Motor neuron (in vitro differentiated cells): ENCODE measurements around the gene VCPKMT. TPM values are rescaled to one million over a fixed set of nuclear protein-coding genes. Genes with fewer than 3 reads are reported as not detected.
"Not testable (repeated sequence)": the region's sequence is repeated elsewhere in the genome, so short reads cannot be mapped to it uniquely, and the experiment has no call there.

Experiments
- ATAC-seq, 8 experiments: fragments of 200-7000 bp; cut with Tn5 transposase; replicated peaks in 6 of 8; 2 replicates each; pipeline ENCODE4 v1.8.0; 2021; ENCODE audit warnings: mild to moderate bottlenecking in 8 of 8, moderate library complexity in 8 of 8
- H3K27ac ChIP-seq, 2 donors: fragments of 250-450 bp; sonication (Bioruptor Pico); 2 replicates each; pipeline ENCODE4 v1.9.0; 2021; ENCODE audit warnings: antibody characterized with exemption in 2 of 2, mild to moderate bottlenecking in 2 of 2, moderate library complexity in 1 of 2
- H3K4me1 ChIP-seq, 2 donors: fragments of 250-450 bp; sonication (Bioruptor Pico); replicated peaks in 1 of 2; 2 replicates each; pipeline ENCODE4 v1.6.1; 2021; ENCODE audit warnings: antibody characterized with exemption in 2 of 2, mild to moderate bottlenecking in 2 of 2, moderate library complexity in 1 of 2
- H3K4me3 ChIP-seq, 5 donors: fragments of 250-450 bp; sonication (Bioruptor Pico); 2 replicates each; pipeline ENCODE4 v1.9.0; 2021; ENCODE audit warnings: antibody characterized with exemption in 5 of 5, mild to moderate bottlenecking in 5 of 5, moderate library complexity in 4 of 5
- WGBS, 10 experiments: fragments of 450-650 bp; shearing (Covaris generic); methylation state at CpG; one replicate each; pipeline ENCODE4 v1.0.0; 2022; 5-methylcytosine and 5-hydroxymethylcytosine counted together
- in situ Hi-C, 9 experiments: fragments of 400-800 bp; cut with MboI; loops; one replicate each; pipeline ENCODE4 v1.15.0; 2021; ENCODE audit warnings: low sequenced_read_pairs in 9 of 9, low pct_unique_long_range_greater_than_20kb in 2 of 9; ENCODE audit not compliant: unreplicated experiment in 9 of 9
- total RNA-seq, 8 experiments: library from RNA; unstranded; fragments of 300-600 nt; gene quantifications; 2 replicates each; pipeline versions ENCODE4 v1.2.3 to v1.2.4, GENCODE V29; 2022

The VCPKMT gene
- total RNA-seq, 8 experiments from 2014 or later = 9.2 to 12.3 (median 10.7) TPM

GRCh38 chr14:50073663-50074062 is 42.7 kb downstream of the VCPKMT start:
- ATAC-seq, in situ Hi-C loops: not testable (repeated sequence)
- no CpG with 5 or more reads among the region's 32 CpGs for WGBS, 10 experiments

GRCh38 chr14:50072395-50072794 is 44.0 kb downstream of the VCPKMT start:
- Histone ChIP-seq H3K27ac (no peak overlapping the region), H3K4me3 (no peak overlapping the region), H3K4me1 (no peaks in the 10 kb centered on the region)
- WGBS, 10 experiments = 0 to 88% (median 20%) methylated on average over 1 of the region's 1 CpG; no CpG with 5 or more reads in 5 of the 10 experiments
- in situ Hi-C loops = no loop called here
- ATAC-seq = peak in 2 of 8 experiments; percentile 70 to 72

More at GRCh38 chr14:50073663-50074062, 42.7 kb downstream of the VCPKMT start:
- not testable (repeated sequence) for H3K27ac ChIP-seq, H3K4me3 ChIP-seq, H3K4me1 ChIP-seq

DNA sequence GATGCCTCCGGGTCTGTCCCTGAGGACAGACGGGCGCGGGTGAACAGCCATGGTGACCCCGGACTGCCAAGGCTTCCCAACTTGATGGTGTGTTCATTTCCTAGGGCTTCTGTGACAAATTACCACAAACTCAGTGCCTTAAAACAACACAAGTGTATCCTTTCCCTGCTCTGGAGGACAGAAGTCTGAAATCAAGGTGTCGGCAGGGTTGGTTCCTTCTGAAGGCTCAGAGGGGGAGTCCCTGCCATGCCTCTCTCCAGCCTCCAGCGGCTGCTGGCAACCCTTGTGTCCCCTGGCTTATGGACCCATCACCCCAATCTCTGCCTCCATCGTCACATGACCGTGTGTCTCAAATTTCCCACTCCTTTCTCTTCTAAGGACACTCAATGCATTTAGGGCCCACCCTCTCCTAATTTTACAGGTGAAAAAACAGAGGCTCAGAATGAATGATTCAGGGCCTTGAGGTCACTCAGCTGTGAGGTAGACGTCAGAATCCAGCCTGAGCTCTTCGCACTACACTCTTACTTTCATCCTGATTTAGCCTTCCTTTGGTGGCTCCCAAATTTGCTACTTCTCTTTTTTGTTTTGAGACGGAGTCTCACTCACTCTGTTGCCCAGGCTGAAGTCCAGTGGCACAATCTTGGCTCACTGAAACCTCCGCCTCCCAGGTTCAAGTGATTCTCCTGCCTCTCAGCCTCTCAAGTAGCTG is 45.4 kb downstream of the VCPKMT start:
- Histone ChIP-seq H3K27ac (no peak overlapping the region), H3K4me3 (no peak overlapping the region), H3K4me1 (no peaks in the 10 kb centered on the region)
- in situ Hi-C loops = no loop called here
- ATAC-seq = no peak
- 0 to 100% (median 90%) methylated on average over 1 to 8 of the region's 13 CpGs; no CpG with 5 or more reads in 3 of the 10 experiments for WGBS, 10 experiments

GRCh38 chr14:50070230-50070629 is 46.1 kb downstream of the VCPKMT start:
- in situ Hi-C loops = no loop called here
- WGBS, 10 experiments = 0 to 100% (median 90%) methylated on average over 1 to 3 of the region's 3 CpGs; no CpG with 5 or more reads in 5 of the 10 experiments
- Histone ChIP-seq H3K4me3 (no peak overlapping the region), H3K4me1 (no peaks in the 10 kb centered on the region), H3K27ac (no peak overlapping the region)
- no peak for ATAC-seq

DNA sequence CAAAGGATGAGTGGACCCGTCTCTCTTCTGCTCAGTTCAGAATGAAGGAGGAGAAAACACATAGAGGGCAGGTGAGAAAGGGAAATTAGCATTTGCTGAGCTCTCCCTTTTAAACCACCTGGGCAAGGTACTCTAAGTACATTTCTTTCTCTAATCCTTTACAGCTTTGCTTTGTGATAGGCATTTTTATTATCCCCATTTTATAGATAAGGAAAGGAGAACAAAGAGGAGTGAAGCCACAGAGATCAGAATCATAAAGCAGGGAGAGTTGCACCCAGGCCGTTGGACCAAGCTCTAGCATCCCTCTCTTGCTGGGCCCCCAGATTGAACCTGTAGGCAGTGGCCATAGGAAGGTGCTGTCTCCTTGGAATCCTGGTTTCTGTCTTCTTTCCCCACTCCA is 47.0 kb downstream of the VCPKMT start:
- WGBS, 10 experiments = 40 to 100% (median 82%) methylated on average over 1 to 2 of the region's 2 CpGs
- in situ Hi-C loops = no loop called here
- ATAC-seq = no peak
- Histone ChIP-seq H3K27ac (no peak overlapping the region), H3K4me1 (no peaks in the 10 kb centered on the region), H3K4me3 (no peak overlapping the region)

DNA sequence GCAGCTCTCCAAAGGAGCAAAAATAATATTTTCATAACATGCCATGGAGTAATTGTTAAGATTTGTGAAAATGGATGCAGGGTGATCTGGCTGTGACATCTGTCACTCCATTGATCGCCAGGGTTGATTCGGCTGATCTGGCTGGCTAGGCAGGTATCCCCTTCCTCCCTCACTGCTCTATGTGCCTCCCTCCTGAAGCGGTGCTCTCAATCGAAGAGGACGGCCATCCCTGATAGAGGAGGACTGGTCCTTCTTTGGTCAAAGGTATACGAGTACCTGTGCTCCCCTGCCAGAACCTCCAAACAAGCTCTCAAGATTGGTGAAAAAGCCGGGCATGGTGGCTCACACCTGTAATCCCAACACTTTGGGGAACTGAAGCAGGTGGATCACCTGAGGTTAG is 47.9 kb downstream of the VCPKMT start:
- ATAC-seq = no peak
- no peaks in the 10 kb centered on the region for H3K4me1 ChIP-seq
- H3K4me3 ChIP-seq = no peak overlapping the region
- WGBS, 10 experiments = 78 to 100% (median 92%) methylated on average over 1 to 6 of the region's 7 CpGs; no CpG with 5 or more reads in 3 of the 10 experiments
- in situ Hi-C loops = no loop called here
- H3K27ac ChIP-seq = no peak overlapping the region

GRCh38 chr14:50067723-50068495 is 48.5 kb downstream of the VCPKMT start:
- in situ Hi-C loops = no loop called here
- Histone ChIP-seq H3K4me3 (no peak overlapping the region), H3K27ac (no peak overlapping the region), H3K4me1 (peaks cover 0 to under 1% of the 10 kb centered on the region in 2 donors)
- WGBS, 10 experiments = 70 to 100% (median 95%) methylated on average over 2 to 7 of the region's 8 CpGs; no CpG with 5 or more reads in 2 of the 10 experiments
- ATAC-seq = peak in 3 of 8 experiments; percentile 9 to 75 (median 31)

GRCh38 chr14:50065583-50065982 is 50.8 kb downstream of the VCPKMT start:
- Histone ChIP-seq H3K4me3 (no peak overlapping the region), H3K27ac (no peak overlapping the region), H3K4me1 (peaks cover 11 to 18% of the 10 kb centered on the region in 2 donors)
- 73 to 100% (median 86%) methylated on average over 1 to 3 of the region's 3 CpGs; no CpG with 5 or more reads in 2 of the 10 experiments for WGBS, 10 experiments
- in situ Hi-C loops = no loop called here
- ATAC-seq = no peak

GRCh38 chr14:50064993-50065392 is 51.4 kb downstream of the VCPKMT start:
- H3K4me1 ChIP-seq = peaks cover 11 to 18% of the 10 kb centered on the region in 2 donors
- in situ Hi-C loops = no loop called here
- ATAC-seq = peak in 2 of 8 experiments; percentile 67 to 73
- no peak overlapping the region for H3K27ac ChIP-seq
- 18 to 88% (median 79%) methylated on average over 1 to 4 of the region's 4 CpGs; no CpG with 5 or more reads in 1 of the 10 experiments for WGBS, 10 experiments
- no peak overlapping the region for H3K4me3 ChIP-seq

- Histone ChIP-seq H3K27ac (no peak overlapping the region), H3K4me1 (peaks cover 11 to 18% of the 10 kb centered on the region in 2 donors), H3K4me3 (no peak overlapping the region)
- no peak for ATAC-seq
- in situ Hi-C loops = no loop called here
- 60 to 100% (median 80%) methylated on average over 1 to 5 of the region's 9 CpGs; no CpG with 5 or more reads in 3 of the 10 experiments for WGBS, 10 experiments
Observed at GRCh38 chr14:50063876-50064420, 52.4 kb downstream of the VCPKMT start.

GRCh38 chr14:50062438-50063085 is 53.8 kb downstream of the VCPKMT start:
- ATAC-seq = peak; percentile 3 to 90 (median 77)
- Histone ChIP-seq H3K4me1 (peaks cover 11 to 18% of the 10 kb centered on the region in 2 donors), H3K27ac (peak overlapping the region in 1 of 2 donors; percentile 42), H3K4me3 (no peak overlapping the region)
- in situ Hi-C loops = no loop called here
- WGBS, 10 experiments = 42 to 100% (median 80%) methylated on average over 1 to 6 of the region's 7 CpGs; no CpG with 5 or more reads in 3 of the 10 experiments

DNA sequence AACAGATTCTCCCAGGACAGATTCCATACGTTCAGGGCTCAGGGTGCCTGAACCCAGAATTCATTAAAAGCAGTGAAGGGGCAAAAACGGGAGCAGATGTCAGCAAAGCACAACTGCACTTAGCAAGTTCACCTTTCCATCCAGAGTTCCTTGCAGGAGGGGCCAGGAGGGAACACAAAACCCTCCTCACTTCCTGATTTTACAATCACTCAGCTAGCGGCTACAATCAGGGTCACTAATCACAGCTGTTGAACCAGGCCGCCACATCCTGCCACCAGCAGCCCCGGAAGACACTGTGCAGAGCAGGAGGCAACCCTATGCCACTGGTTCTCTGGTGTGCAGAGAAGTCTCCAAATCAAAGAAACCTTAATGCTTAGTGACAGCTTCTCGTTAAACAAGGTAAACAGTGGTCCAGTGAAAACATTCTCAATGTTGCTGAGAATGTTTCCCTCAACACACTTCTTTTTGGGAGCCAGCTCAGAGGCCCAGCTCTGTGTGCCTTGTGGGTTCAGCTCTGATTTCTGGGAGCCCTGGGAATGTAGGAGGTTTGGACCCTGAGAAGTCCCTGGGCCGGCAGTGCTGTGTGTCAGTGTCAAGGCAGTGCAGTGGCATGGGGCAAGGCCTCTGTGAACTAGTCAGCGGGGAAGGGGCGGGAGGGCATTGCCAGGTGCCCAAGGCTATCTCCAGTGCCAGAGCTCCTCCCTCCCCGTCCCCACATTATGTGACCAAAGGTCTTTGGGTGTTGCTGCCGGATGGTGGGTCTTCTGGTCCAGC is 54.5 kb downstream of the VCPKMT start:
- H3K27ac ChIP-seq = peak overlapping the region in 1 of 2 donors; percentile 42
- WGBS, 10 experiments = 60 to 84% (median 81%) methylated on average over 1 to 6 of the region's 11 CpGs; no CpG with 5 or more reads in 3 of the 10 experiments
- in situ Hi-C loops = no loop called here
- H3K4me1 ChIP-seq = peaks cover 11 to 18% of the 10 kb centered on the region in 2 donors
- peak in 5 of 8 experiments; percentile 15 to 30 (median 19) for ATAC-seq
- H3K4me3 ChIP-seq = no peak overlapping the region
